GM19455 (cell line): ENCODE results near the gene TGM1.

Experiments used
- ATAC-seq: cut with Tn5 transposase; IDR thresholded peaks from one replicate; pipeline ENCODE4 v1.9.1; 2021; ENCODE audit not compliant: unreplicated experiment

Gene TGM1

DNA sequence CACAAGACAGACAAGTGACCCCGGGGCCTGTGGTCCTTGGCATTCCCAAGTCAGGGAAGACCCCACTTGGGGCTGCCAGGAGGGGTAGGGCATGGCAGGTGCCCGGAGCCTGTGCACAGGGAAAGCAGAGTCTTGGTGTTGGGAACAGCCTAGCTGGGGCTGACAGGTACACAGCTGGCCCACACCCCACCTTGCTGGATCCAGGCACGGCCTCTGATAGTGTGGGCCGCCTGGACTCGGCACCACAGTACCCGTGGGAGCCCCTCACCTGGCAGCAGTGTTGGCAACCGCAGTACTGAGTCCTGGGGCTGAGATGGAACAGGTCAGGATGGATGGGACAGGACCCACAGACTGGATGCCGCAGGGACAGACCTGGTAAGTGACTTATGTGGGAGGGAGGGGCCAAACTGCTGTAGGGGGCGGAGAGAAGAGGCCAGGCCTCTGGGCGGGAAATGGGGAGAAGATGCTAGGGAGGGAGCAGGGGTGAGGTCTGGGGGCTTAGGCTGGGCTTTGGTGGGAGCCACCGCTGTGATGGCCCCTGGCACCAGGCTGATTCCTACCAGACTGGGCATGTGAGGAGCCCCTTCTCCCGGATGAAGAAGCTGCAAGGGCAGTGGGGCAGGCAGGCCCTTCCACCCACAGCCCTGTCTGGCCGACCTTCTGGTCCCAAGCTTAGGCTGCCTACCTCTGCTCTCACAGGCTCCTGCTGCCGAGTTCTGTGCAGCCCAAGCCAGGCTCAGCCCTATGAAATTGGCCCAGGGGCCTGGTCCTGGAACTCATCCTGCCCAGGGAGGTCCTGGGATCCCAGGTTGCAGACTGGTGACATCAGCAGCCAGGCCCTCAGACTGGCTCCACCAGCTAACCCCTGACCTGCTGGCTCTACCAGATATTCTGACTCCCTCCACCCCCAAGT, at the start of gene TGM1:
TGM1 (minus strand) TSS at position 357 of the 913 bp plus-strand sequence. CDS start 825 bp downstream, outside the sequence.
- no peak for ATAC-seq

DNA sequence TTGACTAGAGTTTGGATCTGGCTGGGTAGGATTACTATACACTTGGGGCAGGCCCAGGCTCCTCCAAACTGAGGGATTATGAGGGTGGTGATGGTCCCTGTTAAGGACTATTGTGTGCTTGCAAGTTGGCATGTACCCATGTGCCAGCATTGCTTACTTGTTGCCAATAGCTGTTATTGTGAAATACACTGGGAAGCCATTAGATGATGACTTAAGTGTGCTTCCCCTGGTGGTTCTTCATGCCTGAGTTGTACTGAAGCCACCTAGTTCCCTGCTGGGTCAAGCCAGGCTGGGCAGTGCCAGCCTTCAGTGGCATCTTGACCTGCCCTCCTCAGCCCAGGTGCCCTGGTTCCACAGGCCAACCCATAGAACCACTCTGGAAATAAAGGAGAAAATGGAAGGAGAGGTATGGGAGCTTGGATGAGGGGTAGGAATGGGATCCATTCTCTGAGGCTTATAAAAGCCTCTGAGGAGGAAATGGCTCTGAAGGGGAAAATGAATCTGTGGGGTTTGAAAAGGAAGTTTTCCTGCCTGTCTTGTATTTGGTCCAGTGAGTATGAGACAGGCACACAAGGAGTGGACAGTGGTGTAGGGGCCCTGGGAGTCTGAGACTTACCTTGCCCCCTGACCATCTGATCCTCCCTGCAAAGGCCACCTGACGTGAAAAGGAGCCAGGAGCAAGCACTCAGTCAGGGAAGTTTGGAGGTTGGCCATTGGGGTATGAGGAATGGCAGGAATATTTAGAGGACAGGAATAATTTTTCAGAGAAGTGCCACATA, 49.0 kb upstream of the TGM1 start:
- ATAC-seq = no peak

DNA sequence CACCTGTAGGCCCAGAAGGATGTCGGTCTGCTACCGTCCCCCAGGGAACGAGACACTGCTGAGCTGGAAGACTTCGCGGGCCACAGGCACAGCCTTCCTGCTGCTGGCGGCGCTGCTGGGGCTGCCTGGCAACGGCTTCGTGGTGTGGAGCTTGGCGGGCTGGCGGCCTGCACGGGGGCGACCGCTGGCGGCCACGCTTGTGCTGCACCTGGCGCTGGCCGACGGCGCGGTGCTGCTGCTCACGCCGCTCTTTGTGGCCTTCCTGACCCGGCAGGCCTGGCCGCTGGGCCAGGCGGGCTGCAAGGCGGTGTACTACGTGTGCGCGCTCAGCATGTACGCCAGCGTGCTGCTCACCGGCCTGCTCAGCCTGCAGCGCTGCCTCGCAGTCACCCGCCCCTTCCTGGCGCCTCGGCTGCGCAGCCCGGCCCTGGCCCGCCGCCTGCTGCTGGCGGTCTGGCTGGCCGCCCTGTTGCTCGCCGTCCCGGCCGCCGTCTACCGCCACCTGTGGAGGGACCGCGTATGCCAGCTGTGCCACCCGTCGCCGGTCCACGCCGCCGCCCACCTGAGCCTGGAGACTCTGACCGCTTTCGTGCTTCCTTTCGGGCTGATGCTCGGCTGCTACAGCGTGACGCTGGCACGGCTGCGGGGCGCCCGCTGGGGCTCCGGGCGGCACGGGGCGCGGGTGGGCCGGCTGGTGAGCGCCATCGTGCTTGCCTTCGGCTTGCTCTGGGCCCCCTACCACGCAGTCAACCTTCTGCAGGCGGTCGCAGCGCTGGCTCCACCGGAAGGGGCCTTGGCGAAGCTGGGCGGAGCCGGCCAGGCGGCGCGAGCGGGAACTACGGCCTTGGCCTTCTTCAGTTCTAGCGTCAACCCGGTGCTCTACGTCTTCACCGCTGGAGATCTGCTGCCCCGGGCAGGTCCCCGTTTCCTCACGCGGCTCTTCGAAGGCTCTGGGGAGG, 47.9 kb upstream of the TGM1 start, which contains the start of gene LTB4R:
LTB4R (plus strand) TSS at position 857 of the 959 bp plus-strand sequence. CDS start 4,150 bp downstream, outside the sequence.
- ATAC-seq = peak; percentile 56

DNA sequence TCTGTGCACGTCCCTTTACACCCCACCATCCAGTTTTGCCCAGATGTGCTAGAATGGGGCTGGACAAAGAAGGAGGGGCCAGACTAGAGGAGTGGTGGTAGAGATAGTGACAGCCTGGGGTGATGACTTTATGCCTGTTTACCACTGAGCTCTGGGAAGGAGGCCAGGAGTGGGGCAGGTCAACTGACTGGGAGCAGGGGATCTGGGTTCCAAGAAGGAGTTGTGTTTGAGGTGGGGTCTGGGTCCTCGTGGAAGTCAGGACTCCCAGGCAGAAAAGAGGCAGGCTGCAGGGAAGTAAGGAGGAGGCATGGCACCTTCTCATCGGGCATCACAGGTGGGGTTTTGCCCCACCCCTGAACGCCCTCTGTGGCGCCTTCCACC, 47.3 kb upstream of the TGM1 start:
- no peak for ATAC-seq

DNA sequence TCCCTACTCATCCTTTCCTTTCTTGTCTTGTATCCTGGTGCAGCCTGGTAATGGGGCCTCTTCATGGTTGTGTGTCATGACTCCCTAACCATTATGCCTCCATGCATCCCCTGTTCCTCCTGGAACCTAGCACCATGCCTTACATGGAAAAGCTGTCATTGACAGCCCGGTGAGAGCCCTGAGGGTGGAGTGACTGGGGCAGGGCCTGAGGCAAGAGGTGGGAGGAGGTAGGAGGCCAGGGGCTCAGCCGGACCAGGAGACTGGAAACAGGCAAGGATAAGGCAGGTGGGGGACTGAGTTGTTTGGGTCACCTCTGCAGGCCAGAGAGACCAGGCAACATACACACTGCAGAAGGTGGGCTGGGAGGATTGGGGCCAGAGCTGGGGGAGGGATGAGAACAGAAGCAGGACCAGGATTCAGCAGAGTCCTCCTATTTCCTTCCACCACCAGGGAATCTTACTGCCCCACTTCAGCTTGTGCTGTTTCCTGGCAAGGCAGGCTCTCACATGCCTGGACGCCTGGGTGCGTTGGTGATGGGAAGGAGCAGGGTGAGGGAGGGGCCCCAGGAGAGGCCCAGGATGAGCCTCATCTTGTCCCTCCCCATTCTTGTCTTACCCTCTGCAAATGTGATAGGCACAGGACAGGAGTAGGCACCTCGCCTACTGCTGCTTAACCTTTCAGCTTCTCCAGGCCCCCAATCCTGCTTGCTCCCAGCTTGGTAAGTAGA, 46.7 kb upstream of the TGM1 start, which contains the start of gene LTB4R2:
LTB4R2 (plus strand) TSS at position 603 of the 727 bp plus-strand sequence. CDS start 525 bp downstream, outside the sequence.
- no peak for ATAC-seq

DNA sequence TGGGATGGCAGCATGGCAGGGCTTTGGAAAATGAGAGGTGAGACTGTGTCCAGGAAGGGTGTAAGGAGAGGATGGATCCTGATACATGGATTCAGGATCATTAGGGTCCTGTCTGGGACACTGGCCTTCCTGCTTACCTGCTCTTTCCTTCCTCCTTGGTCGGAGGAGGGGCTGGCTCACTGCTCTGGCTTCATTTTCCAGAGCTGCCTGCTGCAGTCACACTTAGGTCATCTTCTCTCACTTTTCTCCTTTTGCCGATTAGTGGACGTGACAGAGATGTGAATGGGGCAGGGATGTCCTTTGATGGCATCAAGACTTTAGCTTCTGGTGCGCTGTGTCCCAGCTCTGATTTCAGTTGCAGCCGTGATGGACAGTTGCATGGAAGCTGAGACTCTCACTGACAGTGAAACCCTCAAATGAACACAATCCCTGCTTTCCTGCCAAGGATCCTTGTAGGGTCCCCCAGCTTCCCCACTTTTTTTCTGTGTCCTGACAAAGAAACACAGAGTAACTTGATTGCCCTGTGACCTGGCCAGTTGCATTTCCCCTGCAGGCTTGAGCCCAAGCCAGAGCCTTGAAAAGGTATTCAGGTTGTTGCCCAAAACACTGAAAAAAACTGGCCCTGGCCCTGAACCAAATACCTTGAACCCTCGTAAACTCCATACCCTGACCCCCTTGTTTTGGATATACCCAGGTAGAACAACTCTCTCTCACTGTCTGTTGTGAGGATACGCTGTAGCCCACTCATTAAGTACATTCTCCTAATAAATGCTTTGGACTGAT, 45.6 kb upstream of the TGM1 start:
- ATAC-seq = no peak

DNA sequence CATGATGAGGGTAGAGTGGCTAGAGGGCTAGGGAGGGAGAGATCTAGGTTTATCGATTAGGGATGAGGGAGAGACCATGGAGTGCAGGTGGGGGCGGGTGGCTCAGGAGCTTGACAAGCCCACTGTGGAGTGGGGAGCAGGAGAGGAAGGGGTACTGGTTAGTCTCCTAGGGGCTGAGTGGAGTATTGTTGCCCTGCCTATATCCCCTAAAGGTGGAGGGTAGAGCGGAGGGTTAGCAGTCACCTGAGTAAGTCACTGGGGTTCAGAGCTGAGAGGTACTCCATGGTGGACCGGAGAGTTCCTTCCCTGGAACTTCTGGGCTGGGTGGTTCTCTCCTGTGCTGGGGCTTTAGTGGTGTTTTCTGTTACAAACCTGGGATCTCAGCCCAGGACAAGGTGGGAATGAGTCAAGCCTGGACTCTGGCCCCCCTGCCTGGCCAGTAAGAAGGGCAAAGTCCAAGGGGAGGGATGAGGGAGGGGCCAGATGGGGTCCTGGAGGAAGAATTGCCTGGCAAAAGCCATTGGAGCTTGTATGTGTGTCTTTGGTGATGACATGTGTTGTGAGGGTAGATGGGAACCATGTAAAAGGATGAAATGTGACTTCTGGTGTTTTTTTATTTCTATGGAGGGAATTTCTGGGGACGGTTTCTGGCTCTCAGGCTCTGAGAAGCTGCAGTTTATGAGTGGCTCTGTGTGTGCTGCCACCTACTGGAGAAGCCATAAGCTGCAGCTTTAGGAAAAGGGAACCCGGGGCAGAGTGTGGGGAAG, 44.8 kb upstream of the TGM1 start, which contains the start of gene CIDEB:
CIDEB (minus strand) TSS at position 403 of the 767 bp plus-strand sequence; CDS start at position 284, 119 bp downstream.
- ATAC-seq = no peak

DNA sequence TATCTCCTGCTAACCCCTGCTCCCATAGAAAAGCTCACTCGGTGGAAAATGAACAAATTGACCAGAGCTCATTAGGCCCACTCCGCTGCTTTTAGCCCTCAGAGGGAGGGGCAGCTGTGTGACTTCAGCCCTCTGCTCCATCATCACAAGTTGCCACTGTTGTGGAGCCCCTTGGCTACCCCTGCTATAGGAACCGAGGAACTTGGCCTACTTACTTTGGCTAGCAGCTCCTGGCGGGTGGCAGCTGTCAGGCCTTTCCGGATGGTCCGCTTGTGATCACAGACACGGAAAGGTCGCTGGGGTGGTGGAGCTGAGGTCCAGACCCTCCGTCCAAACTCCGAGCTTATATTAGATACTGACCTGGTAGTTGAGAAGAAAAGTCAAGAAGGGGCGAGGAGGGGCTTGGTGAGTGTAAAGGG, 44.2 kb upstream of the TGM1 start:
- ATAC-seq = no peak

DNA sequence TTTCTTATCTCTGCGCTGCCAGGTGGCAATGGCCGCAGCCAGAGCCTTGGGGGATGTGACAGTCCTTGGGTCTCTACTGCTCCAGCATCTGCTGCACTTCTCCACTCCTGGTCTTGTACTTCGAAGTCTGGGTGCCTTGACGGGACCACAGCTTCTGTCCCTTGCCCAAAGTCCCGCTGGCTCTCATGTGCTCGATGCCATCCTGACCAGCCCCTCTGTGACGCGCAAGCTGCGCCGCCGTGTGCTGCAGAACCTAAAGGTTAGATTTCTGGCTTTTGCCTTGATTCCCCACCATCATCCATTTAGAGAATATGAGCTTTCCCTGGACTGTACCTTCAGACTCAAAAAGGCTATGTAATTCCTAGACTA, 41.0 kb upstream of the TGM1 start:
- ATAC-seq = no peak

DNA sequence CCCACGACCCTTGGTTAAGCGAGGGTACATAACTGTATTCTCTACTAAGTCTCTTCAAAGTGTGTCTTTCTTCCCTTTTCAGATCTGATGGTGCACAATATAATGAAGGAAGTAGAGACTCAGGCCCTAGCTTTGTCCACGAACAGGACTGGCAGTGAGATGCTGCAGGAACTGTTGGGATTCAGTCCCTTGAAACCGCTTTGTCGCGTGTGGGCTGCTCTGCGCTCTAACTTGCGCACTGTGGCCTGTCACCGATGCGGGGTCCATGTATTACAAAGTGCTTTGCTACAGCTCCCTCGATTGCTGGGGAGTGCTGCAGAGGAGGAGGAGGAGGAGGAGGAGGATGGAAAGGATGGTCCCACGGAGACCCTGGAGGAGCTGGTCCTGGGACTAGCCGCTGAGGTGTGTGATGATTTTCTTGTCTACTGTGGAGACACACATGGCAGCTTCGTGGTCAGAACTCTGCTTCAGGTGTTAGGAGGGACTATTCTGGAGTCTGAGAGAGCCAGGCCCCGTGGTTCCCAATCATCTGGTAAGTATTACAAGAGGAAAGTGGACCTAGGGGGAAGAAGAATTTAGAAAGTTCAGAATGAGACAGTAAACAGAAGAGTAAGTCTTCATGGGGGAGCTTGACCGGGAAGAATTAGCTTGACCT, 37.5 kb upstream of the TGM1 start:
- no peak for ATAC-seq

DNA sequence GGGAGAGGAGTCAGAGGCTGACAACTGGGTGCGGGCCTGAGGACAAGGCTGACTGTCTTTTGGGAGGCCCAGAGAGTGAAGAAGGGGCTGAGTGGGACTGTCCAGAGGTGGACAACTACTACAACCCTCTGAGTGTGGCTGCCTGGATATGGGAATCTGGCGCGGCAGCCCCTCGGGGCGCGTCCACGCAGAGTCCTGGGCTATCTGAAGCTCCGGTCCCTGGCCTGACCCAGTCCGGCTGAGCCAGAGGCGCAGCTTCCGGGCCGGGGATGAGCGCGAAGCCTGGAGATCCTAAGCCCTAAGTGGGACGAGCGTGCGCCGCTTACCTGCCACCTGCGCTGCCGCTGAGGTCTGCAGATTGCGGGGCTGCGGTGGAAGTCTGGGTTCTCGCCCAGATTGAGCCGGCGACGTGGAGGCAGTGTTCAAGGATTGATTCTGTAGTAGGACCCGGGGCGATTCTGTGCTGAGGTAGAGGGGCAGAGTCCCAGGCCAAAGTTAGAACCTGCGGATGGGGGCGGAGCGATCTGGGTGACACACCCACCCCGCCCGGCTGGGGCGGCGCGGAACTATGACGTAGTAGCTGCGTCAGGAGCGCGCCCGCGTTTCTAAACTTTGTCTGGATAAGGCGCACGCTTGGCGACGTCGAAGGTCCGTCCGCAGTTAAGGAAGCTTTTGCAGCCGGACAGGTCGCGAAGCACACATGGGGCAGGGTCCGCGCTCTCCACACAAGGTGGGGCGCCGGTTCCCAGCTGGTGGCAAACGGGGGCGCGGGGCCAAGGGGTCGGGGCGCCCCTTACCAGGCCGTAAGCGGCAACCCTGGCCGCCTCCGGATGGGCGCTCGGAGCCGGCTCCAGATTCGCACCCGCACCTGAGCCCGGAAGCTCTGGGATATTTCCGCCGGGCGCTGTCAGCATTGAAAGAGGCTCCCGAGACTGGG, 36.5 kb upstream of the TGM1 start, which contains the start of the genes DHRS1 and NOP9:
DHRS1 (minus strand) TSS at position 526 of the 937 bp plus-strand sequence. CDS start 674 bp downstream, outside the sequence.
NOP9 (plus strand) TSS at position 596 of the 937 bp plus-strand sequence; CDS start at position 701, 105 bp downstream.
- ATAC-seq = peak; percentile 81

DNA sequence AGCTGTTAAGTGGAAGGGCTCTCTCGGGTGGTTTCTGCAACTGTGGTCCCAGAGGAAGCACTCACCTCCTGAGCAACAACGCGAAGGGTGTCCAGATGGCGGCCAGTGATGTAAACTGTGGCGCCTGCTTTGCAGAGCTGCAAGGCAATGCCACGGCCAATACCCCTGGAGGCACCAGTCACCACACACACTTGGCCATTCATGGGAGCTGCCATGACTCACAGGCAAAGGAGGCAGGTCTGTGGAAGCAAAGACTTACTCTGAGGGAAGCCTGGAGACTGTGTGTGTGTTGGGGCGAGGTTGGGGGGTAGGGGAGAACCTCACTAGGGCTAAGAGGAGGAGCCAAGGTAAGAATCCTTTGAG, 35.9 kb upstream of the TGM1 start:
- no peak for ATAC-seq

DNA sequence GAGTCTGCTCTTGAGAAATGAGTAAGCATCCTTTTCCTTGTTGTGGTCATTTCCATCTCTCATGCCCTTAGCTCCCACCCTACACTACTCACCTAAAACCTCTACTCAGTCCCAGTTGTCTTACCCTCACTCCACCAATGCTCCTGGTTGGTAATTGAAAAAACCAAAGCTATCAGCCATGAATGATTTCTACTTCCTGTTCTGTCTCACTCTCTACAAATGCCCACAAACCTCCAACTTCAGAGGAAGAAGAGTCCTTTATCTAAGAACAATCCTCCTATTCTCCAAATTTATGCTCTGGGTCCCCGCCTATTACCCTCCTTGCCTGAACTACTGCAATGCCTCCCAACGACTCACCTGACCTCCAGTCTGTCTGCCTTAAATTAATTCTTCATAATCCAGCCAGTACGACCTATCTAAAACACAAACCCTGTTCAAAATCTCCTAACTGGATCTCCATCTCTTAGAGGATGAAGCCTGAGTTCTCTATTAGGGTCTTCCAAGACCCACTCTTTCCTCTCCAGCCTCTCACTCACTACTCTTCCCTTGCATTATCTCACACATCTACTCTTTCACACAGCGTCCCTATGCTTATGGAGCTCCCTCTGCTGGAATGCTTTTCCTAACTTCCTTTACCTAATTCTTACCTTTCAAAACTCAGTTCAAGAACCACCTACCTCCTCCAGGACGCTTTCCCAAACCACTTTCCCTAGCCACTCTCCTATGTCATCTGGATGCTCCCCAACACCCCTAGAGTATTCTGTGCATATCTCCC, 34.4 kb upstream of the TGM1 start:
- no peak for ATAC-seq

DNA sequence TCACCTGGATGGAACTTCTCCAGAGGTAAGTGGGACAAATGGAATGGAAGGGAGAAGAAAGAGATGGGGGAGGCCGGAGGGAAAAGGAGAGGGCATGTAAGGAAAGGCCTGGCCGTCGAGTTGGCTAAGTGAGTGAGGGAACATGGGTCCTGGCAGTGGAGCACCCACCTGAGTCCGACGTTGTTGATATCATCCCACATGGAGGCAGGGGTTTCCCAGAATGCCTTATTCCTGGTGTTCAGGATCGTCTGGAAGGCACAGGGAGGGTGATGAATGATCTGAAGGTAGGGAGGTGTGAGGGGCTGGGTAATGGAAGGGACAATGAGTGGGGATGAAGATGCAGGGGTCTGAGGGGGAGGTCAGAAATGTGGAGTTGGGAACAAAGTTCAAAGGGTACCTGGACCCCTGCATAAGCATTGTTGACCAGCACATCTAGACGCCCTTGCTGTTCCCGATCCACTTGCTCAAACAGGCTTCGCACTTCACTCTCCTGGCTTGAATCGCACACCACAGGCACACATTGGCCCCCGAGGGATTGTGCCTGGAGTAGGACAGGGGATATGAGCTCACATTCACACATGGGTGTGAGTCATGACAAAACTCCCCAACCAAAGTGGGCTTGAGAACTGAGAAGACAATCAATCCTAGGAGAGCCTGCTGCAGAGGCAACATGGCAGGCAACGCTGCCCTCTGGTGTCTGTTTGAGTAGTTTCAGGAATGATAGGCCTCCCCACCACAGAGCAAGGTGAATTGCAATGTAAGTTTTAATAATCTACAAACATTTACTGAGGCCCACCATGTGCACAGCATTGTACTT, 33.6 kb upstream of the TGM1 start:
- no peak for ATAC-seq

DNA sequence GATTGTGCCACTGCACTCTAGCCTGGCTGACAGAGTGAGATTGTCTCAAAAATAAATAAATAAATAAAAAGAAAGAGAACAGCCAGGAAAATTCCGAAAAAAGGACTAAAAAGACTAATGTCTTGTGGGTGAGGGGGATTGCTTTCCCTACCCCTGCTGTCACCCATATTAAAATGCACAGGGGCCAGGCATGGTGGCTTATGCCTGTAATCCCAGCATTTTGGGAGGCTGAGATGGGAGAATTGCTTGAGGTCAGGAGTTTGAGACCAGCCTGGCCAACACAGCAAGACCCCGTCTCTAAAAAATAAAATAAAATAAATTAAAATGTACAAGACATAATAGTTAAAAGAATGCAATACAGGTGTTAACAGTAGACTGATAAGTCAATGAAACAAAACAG, 30.5 kb upstream of the TGM1 start:
- no peak for ATAC-seq
